WTC11 (cell line): ENCODE results near the gene PRR14.

Source experiments
- ATF3 ChIP-seq: sonication (generic); formaldehyde crosslinking; conservative IDR thresholded peaks from 2 replicates; pipeline ENCODE4 v1.8.1; 2022; ENCODE audit warnings: mild to moderate bottlenecking, missing genetic modification reagents
- CREB1 ChIP-seq: sonication (generic); formaldehyde crosslinking; IDR thresholded peaks from 2 replicates; pipeline ENCODE4 v1.8.0; 2023; ENCODE audit warnings: mild to moderate bottlenecking, missing genetic modification reagents
- E2F4 ChIP-seq: sonication (generic); formaldehyde crosslinking; IDR thresholded peaks from 2 replicates; pipeline ENCODE4 v1.8.1; 2022; ENCODE audit warnings: low read depth, mild to moderate bottlenecking, moderate library complexity, missing genetic modification reagents, borderline replicate concordance
- FOXK1 ChIP-seq: sonication (generic); formaldehyde crosslinking; IDR thresholded peaks from 2 replicates; pipeline ENCODE4 v1.8.0; 2022; ENCODE audit warnings: mild to moderate bottlenecking, moderate library complexity, missing genetic modification reagents
- JUN ChIP-seq: sonication (generic); formaldehyde crosslinking; IDR thresholded peaks from 2 replicates; pipeline ENCODE4 v1.8.0; 2023; ENCODE audit warnings: mild to moderate bottlenecking, missing genetic modification reagents
- PRRX2 ChIP-seq: fragments of 250-450 bp; sonication (Bioruptor Pico); IDR thresholded peaks from 2 replicates; pipeline ENCODE4 v1.8.0; 2021; ENCODE audit warnings: mild to moderate bottlenecking
- TCF7 ChIP-seq: sonication (generic); formaldehyde crosslinking; IDR thresholded peaks from 2 replicates; pipeline ENCODE4 v1.8.0; 2022; ENCODE audit warnings: mild to moderate bottlenecking, low read depth, missing genetic modification reagents, moderate library complexity
- ZNF281 ChIP-seq: sonication (generic); formaldehyde crosslinking; IDR thresholded peaks from 2 replicates; pipeline ENCODE4 v1.8.0; 2023; ENCODE audit warnings: mild to moderate bottlenecking, missing genetic modification reagents
- TF ChIP-seq, protein P1 (sequence below): fragments of 200-600 bp; IDR thresholded peaks from 2 replicates; pipeline ENCODE4 v1.8.0; 2022; ENCODE audit warnings: antibody characterized with exemption
- TF ChIP-seq, protein P2 (sequence below): sonication (generic); formaldehyde crosslinking; IDR thresholded peaks from 2 replicates; pipeline ENCODE4 v1.8.1; 2023; ENCODE audit warnings: mild to moderate bottlenecking, missing genetic modification reagents, moderate library complexity
- TF ChIP-seq, protein P3 (sequence below): sonication (generic); formaldehyde crosslinking; IDR thresholded peaks from 2 replicates; pipeline ENCODE4 v1.8.0; 2022; ENCODE audit warnings: mild to moderate bottlenecking, missing genetic modification reagents

DNA sequence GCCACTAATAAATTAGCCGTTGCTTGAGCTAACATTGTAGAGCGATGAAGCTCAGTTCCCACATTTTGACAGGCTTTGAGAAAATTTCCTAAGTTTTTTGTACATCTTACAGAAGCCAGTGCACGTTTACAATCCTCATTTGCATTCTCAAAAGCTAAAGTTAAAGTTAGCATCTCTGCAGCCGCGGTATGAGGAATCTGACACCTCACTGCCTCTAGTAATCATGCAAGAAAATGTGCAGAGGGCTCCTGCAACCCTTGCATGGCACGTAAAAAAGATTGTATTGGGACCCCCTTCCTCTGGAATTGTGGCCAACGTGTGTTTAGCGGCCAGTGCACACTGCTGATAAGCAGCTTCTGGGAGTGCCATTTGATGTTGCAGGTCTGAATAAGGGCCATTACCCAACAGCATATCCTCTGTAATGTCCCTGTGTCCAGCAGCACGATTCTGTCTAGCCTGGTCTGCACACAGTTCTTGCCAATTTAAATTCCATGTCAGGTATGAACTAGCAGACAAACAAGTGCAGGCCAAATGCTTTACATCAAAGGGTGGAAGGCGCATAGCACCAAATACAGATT, 28.2 kb upstream of the PRR14 start:
- TF ChIP-seq FOXK1 (no peak), CREB1 (no peak), ZNF281 (CRISPR knock-in tag) (no peak), TCF7 (no peak), ATF3 (CRISPR knock-in tag) (no peak), E2F4 (CRISPR knock-in tag) (no peak), JUN (CRISPR knock-in tag) (no peak), PRRX2 (CRISPR knock-in tag) (no peak)
- TF ChIP-seq, protein P1, sequence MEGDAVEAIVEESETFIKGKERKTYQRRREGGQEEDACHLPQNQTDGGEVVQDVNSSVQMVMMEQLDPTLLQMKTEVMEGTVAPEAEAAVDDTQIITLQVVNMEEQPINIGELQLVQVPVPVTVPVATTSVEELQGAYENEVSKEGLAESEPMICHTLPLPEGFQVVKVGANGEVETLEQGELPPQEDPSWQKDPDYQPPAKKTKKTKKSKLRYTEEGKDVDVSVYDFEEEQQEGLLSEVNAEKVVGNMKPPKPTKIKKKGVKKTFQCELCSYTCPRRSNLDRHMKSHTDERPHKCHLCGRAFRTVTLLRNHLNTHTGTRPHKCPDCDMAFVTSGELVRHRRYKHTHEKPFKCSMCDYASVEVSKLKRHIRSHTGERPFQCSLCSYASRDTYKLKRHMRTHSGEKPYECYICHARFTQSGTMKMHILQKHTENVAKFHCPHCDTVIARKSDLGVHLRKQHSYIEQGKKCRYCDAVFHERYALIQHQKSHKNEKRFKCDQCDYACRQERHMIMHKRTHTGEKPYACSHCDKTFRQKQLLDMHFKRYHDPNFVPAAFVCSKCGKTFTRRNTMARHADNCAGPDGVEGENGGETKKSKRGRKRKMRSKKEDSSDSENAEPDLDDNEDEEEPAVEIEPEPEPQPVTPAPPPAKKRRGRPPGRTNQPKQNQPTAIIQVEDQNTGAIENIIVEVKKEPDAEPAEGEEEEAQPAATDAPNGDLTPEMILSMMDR, result no peak
- TF ChIP-seq, protein P2, sequence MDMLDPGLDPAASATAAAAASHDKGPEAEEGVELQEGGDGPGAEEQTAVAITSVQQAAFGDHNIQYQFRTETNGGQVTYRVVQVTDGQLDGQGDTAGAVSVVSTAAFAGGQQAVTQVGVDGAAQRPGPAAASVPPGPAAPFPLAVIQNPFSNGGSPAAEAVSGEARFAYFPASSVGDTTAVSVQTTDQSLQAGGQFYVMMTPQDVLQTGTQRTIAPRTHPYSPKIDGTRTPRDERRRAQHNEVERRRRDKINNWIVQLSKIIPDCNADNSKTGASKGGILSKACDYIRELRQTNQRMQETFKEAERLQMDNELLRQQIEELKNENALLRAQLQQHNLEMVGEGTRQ (CRISPR knock-in tag), result no peak
- TF ChIP-seq, protein P3, sequence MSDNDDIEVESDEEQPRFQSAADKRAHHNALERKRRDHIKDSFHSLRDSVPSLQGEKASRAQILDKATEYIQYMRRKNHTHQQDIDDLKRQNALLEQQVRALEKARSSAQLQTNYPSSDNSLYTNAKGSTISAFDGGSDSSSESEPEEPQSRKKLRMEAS (CRISPR knock-in tag), result no peak
